Fibroblast of skin of right quadriceps (primary cell): ENCODE measurements around the gene SEMA4C.
A peak's percentile ranks its signal among the peaks of the same experiment; 100 is the strongest.

Source experiments
- DNase-seq: peaks from one replicate; pipeline ENCODE4 v3.0.0-alpha.2; 2013

Gene SEMA4C

DNA sequence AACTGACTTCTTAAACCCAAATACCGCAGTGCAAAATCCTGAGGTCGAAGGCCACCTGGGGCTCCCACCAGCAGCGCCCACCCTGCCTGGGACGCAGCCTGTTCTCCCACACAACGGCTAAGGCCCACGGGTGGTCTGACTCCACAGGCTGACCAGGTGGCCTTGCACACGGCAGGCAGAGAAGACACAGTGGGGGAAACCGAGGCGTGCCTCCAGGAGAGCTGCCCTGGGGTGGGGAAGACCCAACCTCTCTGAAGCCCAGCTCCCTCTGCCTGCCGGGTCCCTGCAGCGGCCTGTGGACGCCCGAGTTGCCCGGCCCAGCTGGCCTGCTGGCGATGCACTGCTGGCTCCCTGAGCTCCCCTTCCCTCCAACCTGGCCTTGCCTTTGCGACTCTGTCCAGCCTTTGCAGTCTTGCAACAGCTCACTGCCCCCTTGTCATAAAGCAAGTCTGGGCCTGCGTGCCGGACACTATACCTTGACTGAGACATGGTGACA is 9.7 kb upstream of the SEMA4C start:
- DNase-seq: no peak

DNA sequence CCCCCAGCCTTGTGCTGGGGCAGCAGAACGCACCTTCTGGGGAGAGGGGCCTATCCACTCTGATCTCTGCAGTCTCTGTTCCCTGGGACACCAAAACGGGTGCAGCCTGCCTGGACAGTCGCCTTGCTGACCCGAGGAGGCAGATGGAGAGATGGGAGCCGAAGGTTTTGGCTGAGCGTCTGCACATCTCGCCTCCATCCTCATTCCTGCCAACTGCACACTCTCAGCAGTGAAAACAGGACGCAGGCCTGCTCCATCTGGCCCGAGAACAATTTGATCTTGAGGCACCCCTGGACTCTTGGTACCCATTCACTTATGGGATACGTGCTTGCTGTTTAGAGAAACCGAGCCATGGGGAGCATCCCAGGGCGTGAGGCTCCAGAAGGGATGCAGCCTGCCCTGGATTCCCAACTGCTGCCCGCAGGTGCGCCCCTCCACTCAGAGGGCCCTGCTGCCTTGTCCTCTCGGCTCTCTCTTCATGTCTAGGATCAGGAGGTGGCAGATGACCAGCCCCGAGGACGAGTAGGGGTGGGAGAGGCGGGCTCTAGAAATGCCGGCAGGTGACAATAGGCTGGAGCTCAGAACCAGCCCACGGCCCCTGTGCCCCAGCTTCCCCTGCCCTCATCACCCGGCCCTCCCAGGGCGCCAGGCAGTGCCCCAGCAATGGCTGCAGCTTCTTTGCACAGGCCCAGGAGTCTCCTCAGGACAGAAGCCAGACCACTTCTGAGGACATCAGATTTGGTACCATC is 9.1 kb upstream of the SEMA4C start:
- no peak for DNase-seq

DNA sequence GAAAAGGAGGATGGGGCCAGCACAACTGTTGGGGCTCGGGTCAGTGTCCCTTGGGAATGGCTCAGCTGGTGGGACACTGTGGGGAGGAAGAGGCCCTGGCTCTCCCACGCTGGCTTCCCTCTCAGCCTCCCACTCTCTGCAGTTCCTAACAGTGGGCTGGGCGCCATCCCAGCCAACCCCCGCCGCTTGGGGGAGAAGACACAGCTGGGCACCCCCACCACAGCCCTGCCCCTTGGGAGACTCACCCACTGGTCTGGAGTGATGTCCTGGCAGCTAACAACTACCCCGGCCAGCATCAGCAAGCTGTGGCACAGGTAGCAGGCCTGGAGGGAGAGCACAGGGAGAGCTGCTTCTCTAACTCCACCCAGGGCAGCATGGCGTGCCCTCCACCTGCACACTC is 8.3 kb upstream of the SEMA4C start:
- no peak for DNase-seq

- DNase-seq: no peak
Measured at GRCh38 chr2:96877631-96878092, 7.8 kb upstream of the SEMA4C start.

GRCh38 chr2:96877042-96877451 is 7.2 kb upstream of the SEMA4C start:
- no peak for DNase-seq

DNA sequence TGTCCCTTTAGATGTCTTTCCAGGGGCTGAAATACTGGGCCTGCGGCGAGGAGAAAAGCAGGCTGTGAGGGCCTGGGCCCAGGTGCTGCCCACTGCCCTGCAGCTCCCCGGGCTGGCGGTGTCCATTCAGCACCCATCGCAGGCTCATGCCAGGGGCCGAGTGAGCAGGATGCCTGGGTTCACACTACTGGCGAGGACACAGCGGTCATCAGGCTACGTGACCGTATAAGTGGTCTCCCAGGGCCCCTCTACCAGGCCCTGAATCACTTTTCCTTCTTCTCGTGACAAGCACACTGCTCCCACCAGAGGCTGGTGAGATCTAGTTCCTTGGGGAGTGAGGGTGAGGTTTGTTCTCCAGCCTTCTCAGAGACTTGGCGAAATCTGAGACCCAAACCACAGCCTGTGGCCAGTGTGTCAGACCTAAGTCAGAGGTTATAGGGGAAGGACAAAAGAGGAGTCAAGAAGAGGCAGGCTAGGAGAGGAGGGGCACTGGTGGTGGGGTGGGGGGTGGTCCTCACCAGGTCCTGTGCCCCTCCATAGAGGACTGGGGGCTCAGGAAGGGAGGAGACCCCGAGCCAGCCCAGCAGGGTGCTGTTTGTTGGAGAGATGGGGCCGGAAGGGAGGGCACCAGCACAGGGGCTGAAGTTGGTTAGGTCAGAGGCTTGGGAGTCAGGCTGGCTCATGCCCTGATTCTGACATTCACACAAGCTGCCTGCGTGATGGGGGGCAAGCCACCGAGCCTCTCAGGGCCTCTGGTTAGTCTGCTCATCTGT is 6.6 kb upstream of the SEMA4C start:
- DNase-seq: peak; percentile 48

- DNase-seq: no peak
Measured at GRCh38 chr2:96875498-96876268, 5.8 kb upstream of the SEMA4C start.

- DNase-seq: no peak
Measured at GRCh38 chr2:96874198-96874831, 4.4 kb upstream of the SEMA4C start.

GRCh38 chr2:96873651-96874096 is 3.8 kb upstream of the SEMA4C start:
- DNase-seq: no peak

GRCh38 chr2:96872591-96873349 is 2.9 kb upstream of the SEMA4C start:
- peak; percentile 33 for DNase-seq

- DNase-seq: no peak
Measured at GRCh38 chr2:96870626-96871255, 861 bp upstream of the SEMA4C start.

DNA sequence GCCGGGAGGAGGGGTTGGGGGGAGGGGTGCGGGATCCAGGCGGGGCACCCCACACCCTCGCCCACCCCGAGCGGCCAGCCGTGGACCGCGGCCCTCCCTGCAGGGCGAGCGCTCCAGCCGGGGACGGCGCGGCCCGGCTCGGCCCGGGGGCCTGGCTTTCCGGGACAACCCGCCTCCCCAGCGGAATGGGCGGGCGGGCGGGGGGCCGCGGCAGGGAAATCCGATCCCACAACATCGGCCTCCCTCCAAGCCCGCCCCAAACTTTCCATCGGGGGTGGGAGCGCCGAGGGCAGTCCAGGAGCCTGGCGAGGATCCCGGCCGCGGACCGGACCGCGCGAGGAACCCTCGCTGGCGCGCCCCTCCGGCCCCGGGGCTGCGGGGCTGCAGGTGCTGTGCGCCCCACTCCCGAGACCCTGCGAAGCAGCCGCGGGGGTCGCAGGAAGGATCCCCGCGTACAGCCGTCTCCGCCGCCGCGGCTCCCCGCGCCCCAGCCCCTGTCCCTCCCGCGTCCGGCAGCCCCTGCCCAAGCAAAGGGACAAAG is 529 bp downstream of the SEMA4C start:
- peak; percentile 78 for DNase-seq

DNA sequence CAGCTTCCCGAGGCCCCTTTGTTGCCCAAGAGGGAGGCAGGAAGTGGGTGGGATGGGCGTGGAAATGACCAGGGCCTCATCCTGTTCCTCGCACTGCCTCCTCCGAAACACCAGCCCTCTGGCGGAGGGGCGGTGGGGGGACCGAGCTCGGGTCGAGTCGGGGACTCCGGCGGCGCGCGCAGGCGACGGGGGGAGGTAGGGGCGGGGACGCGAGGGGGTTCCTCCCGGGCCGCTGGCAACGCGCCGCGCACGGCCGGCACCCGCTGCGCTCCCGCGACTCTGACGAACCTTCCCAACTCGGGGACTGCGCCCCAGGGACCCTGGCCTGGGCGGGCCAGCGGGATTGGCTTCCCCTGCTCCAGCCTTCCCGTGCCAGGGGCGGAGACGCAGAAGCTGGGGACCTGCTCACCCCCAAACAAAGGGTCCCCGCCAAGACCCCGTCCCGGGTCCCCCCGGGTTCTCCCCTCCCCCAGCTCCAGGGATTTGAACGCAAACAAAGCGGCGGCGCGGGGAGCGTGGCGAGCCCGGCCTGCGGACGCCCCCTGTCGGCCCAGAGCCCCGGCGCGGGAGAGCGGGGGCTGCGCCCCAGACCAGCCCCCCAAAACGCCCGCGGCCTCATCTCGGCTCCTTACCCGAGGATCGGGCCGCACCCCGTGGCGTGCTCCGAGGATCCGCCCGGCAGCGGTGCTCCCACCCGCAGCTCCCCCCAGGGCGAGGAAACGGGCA is 1.2 kb downstream of the SEMA4C start:
- DNase-seq: peak; percentile 94

GRCh38 chr2:96867756-96868554 is 1.9 kb downstream of the SEMA4C start:
- DNase-seq: no peak

DNA sequence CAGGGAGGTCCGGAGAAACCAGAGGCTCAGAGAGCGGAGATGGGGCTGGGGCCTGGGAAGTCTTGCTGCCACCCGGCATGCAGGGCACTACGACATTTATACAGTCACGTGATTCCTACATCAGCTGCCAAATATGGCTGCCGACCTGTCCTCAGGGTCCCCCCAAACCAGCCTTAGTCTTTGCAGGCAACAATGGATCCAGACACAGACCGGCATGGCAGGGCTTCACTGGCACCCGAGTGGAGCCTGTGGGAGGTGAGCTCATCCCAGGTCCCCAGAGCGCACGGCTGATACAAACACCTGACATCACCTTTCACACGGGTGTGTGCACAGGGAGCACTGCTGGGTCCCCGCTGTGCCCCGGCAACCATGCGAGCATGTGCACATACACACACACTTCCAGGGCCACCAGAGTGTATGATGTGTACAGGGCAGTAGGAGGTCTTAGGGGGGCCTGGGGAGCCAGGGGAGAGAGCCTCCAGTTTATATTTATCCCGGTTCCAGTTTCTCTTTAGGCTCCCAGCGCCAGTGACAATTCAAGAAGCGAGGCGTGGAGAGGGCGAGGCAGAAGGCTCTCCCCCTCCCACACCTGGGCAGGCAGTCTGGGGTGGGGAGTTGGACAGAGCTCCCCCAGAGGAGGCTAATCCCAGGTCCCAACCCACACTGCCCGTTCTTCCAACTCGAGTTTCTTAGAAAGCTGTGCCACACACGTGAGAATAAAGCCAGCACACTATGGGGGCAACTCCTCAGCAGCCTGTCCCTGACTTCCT is 2.7 kb downstream of the SEMA4C start:
- no peak for DNase-seq

DNA sequence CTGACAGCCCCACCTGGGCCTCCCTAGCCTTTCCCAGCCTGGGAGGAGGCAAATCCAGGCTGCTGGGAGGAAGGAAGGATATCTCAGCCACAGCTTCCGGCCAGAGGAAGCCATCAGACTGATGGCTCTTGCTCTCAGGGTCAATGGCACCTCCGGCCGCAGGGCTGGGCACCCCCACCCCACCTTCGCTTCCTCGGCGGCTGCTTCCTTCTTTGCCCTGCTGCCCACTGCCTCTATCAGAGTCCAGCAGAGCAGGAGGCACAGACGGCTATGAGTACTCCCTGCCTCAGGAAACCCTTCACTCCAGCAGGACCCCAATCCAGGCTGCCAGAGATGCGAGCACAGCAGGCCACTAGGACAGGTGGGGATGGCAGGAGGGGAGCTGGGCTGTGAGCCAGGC is 3.3 kb downstream of the SEMA4C start:
- no peak for DNase-seq

DNA sequence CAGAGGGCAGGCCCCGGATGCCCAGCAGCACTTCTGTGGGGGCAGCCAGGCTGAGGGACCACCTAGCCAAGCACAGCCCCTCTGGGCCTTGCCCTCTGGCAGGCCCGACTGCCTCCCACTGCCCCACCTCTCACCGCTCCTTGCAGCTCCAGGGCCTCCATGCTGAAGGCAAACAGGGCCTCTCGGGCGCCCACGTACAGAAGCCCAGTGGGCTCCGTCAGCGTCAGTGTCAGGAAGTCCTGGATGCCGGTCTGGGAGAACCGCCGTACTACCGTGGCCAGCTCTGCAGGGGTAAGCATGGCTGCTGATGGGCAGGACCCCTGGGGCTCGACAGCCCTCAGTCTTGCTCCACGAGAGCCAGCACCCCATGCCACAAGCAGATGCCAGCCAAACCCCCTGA is 3.7 kb downstream of the SEMA4C start:
- no peak for DNase-seq

DNA sequence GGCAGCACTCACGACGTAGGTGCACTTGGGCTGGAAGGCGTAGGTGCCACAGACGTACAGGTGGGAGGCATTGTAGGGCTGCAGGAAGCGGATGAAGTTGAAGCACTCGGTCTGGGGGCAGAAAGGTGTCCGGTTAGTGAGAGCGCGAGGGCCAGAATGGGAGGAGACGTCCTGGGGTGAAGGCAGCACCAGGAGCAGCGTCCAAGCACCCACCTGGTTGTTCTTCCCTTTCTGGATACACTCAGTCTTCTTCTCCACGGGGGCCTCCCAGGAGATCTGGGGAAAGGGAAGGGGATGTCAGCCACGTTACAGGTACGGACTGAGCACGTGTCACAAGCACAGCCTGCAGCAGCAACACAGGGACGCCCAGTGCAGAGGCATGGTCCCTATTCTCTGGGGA is 4.2 kb downstream of the SEMA4C start:
- DNase-seq: no peak
